ENCODE data around the gene NKX2-1.

The NKX2-1 gene

GRCh38 chr14:36529062-36529461, 9.0 kb upstream of the NKX2-1 start:
- TF ChIP-seq, protein P1, sequence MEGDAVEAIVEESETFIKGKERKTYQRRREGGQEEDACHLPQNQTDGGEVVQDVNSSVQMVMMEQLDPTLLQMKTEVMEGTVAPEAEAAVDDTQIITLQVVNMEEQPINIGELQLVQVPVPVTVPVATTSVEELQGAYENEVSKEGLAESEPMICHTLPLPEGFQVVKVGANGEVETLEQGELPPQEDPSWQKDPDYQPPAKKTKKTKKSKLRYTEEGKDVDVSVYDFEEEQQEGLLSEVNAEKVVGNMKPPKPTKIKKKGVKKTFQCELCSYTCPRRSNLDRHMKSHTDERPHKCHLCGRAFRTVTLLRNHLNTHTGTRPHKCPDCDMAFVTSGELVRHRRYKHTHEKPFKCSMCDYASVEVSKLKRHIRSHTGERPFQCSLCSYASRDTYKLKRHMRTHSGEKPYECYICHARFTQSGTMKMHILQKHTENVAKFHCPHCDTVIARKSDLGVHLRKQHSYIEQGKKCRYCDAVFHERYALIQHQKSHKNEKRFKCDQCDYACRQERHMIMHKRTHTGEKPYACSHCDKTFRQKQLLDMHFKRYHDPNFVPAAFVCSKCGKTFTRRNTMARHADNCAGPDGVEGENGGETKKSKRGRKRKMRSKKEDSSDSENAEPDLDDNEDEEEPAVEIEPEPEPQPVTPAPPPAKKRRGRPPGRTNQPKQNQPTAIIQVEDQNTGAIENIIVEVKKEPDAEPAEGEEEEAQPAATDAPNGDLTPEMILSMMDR (conservative IDR thresholded peaks at IDR 0.05), result no peak
- H3K27ac ChIP-seq, result no peak overlapping the region

GRCh38 chr14:36525746-36526099, 5.7 kb upstream of the NKX2-1 start:
- H3K27ac ChIP-seq, result no peak overlapping the region
- TF ChIP-seq, protein P1 (conservative IDR thresholded peaks at IDR 0.05), result no peak

DNA sequence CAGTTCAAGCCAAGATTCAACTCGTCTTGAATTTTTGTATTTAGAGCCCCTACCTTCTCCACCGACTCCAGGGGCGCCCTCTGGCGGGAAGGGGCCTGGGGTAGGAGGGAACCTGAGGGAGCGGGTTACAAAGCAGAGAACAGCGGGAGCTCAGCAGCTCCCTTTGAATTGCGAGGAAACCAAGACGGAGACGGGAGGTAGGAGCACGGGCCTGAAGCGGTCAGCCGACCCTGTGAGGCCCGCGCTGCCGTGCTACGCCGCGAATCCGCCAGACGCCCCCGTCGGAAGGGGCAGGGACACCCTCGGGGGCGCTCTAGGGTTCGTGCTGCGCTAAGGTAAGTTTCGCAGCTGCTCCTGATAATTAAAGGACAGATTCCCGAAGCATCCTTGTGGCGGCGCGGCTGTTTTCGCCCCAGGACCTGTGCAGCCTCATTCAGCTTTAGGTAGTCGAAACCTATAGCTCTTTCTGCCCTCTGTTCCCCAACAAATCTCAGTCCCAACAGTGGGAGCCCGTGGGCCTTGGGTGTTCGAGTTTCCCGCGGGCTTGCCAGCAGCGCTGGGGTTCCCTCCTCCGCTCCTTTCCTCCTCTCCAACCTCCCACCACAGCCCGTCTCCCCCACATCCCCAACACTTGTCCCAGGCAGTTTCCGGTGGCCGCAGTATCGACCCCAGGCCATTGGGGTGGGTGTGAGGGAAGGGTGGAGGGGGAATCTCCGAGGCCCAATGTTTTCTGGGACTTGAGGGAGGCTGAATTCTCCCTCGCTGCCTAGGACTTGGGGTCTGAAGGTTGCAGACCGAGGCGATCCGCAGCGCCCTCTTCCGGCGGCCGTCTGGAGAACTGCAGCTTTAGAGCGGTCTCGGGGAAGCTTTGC, 5.1 kb upstream of the NKX2-1 start:
- TF ChIP-seq, protein P1 (conservative IDR thresholded peaks at IDR 0.05), result peak; percentile 28; the same call in 1 of the 2 replicates
- H3K27ac ChIP-seq, result no peak overlapping the region

DNA sequence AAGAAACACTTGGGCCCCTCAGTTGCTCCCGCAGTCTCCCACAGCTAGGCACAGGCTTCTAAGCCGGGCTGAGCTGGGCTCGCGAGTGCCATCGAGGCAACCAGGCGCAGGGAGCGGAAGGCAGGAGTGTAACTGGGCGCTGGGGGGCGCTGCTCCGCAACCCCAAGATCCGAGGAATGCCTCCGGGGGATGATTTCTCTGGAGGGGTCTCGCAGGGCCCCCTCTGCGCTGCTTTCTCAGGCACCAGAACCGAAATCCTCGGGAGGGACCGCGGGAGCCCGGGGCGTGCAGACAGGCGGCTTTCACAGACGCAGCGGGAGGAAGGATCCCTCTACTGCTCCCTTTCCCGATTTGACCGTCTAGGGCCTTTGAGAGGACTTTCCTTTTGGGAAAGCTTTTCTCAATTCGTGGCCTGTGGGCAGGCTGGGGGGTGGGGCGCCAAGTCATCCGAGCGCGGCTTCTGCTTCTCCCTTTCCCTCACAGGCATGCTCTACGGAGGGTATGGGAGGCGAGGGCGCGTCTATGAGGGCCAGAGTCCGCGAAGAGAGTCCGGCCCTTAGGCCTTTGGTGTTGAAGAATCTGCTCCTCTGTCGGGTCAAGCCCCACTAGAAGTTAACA, 4.3 kb upstream of the NKX2-1 start:
- no peak overlapping the region for H3K27ac ChIP-seq
- TF ChIP-seq, protein P1 (conservative IDR thresholded peaks at IDR 0.05), result no peak

DNA sequence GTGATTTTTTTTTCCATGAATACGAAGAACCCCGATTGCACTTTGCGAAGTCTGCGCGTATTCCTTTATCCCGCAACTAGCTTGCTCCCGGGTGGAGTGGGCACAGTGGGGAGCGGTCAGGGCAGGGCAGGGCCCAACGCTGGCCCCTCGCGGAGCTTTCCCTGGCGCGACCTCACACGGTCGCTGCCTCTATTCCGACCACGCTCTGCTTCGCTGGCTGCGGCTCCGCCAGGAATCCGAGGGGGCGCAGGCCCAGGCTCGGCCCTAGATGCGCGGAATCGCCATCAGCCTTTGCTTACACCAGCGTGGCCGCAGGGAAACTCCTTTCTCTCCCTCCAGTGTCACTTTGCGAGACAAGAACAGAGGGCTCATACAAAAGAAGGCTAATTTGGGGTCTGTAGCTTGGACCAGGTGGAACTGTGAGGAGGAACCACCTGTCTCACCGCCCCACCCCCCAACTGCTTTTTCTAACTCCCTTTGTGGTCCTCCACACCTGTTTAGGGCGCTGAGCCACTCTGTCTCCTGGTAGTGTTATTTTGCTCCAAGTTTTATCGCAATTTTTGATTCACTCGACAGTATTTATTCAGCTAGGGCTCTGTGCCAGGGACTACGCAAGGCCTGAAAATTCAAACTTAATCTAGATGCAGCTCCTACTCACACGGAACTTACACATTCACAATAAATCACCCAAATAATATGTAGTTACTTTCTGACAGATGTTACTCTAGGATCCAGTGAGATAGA, 3.1 kb upstream of the NKX2-1 start:
- H3K27ac ChIP-seq, result no peak overlapping the region
- TF ChIP-seq, protein P1 (conservative IDR thresholded peaks at IDR 0.05), result no peak

GRCh38 chr14:36522347-36522971, 2.4 kb upstream of the NKX2-1 start:
- TF ChIP-seq, protein P1 (conservative IDR thresholded peaks at IDR 0.05), result no peak
- no peak overlapping the region for H3K27ac ChIP-seq

Data from VCaP (cell line).